OCI-LY7 (cell line): ENCODE data around the gene AEBP2. TPM values are rescaled to one million over a fixed set of nuclear protein-coding genes. Genes with fewer than 3 reads are reported as not detected.
"Not testable (repeated sequence)": the region's sequence is repeated elsewhere in the genome, so short reads cannot be mapped to it uniquely, and the experiment has no call there.

Source experiments
- BruUV-seq: library from RNA; stranded (reverse); fragments of 400-500 nt; replicated peaks from 2 replicates; lab custom pipeline; 2021; lab: Mats Ljungman, UMichigan
- CTCF ChIA-PET: fragments of 300-600 bp; sonication (Branson Sonifier 250); formaldehyde crosslinking; loops from one replicate; lab custom pipeline; 2022; ENCODE audit warnings: antibody characterized with exemption; ENCODE audit not compliant: unreplicated experiment; lab: Charles Lee
- POLR2A ChIA-PET: fragments of 300-600 bp; sonication (Branson Sonifier 250); formaldehyde crosslinking; loops from one replicate; lab custom pipeline; 2022; ENCODE audit warnings: antibody characterized with exemption; lab: Charles Lee
- DNase-seq: peaks from one replicate; pipeline ENCODE4 v3.0.0-alpha.2; 2015; ENCODE audit warnings: low spot score
- H2AFZ ChIP-seq: fragments of 200-600 bp; sonication (generic), shearing (Covaris generic); 2 replicates; pipeline ENCODE4 v1.6.1; 2014; ENCODE audit warnings: mild to moderate bottlenecking, antibody characterized with exemption, low read length, moderate library complexity
- H3K27ac ChIP-seq: fragments of 200-600 bp; sonication (generic); 2 replicates; pipeline ENCODE4 v1.5.1; 2014; ENCODE audit warnings: mixed run types, low read depth, mild to moderate bottlenecking, moderate library complexity, low read length, inconsistent platforms; ENCODE audit not compliant: poor library complexity, severe bottlenecking
- H3K36me3 ChIP-seq: fragments of 200-600 bp; sonication (generic); 2 replicates; pipeline ENCODE4 v1.6.1; 2014; ENCODE audit warnings: mild to moderate bottlenecking, antibody characterized with exemption, low read length, moderate library complexity, mixed read lengths; ENCODE audit not compliant: insufficient read depth
- H3K4me1 ChIP-seq: fragments of 200-600 bp; sonication (generic); 2 replicates; pipeline ENCODE4 v1.5.1; 2014; ENCODE audit warnings: mild to moderate bottlenecking, low read length; ENCODE audit not compliant: insufficient read depth, poor library complexity, severe bottlenecking
- H3K4me2 ChIP-seq: fragments of 200-600 bp; sonication (generic); 2 replicates; pipeline ENCODE4 v1.6.1; 2014; ENCODE audit warnings: mild to moderate bottlenecking, low read length
- H3K4me3 ChIP-seq: fragments of 200-600 bp; sonication (generic); 2 replicates; pipeline ENCODE4 v1.5.1; 2014; ENCODE audit warnings: mild to moderate bottlenecking, low read depth, low read length; ENCODE audit not compliant: poor library complexity, severe bottlenecking
- H3K79me2 ChIP-seq: fragments of 200-600 bp; sonication (generic); 2 replicates; pipeline ENCODE4 v1.6.1; 2016; ENCODE audit warnings: low read depth, mild to moderate bottlenecking, low read length, moderate library complexity, mixed read lengths; ENCODE audit not compliant: insufficient read depth
- H3K9me2 ChIP-seq: fragments of 200-600 bp; sonication (generic); 2 replicates; pipeline ENCODE4 v1.6.1; 2016; ENCODE audit warnings: mild to moderate bottlenecking, low read length, mixed read lengths; ENCODE audit not compliant: insufficient read depth
- H3K9me3 ChIP-seq: fragments of 200-600 bp; sonication (generic); 2 replicates; pipeline ENCODE4 v1.6.1; 2014; ENCODE audit warnings: mild to moderate bottlenecking, mixed run types, low read length, mixed read lengths
- H4K20me1 ChIP-seq: fragments of 200-600 bp; sonication (generic); 2 replicates; pipeline ENCODE4 v1.6.1; 2014; ENCODE audit warnings: mild to moderate bottlenecking, antibody characterized with exemption, low read length, moderate library complexity, mixed read lengths; ENCODE audit not compliant: insufficient read depth
- EZH2phosphoT487 ChIP-seq: fragments of 200-600 bp; sonication (generic); IDR thresholded peaks from 2 replicates; pipeline ENCODE4 v1.6.1; 2018; ENCODE audit warnings: low read depth, borderline replicate concordance, mild to moderate bottlenecking, mixed run types, antibody characterized with exemption, low read length, moderate library complexity, mixed read lengths
- intact Hi-C: fragments of 100-400 bp; cut with micrococcal nuclease; formaldehyde crosslinking; loops from one replicate; pipeline ENCODE4 v1.10.0; 2022; ENCODE audit not compliant: unreplicated experiment
- total RNA-seq, 2 experiments: library from RNA; depleted of rRNA in 1 of 2; stranded (reverse); fragments of >200 nt in 1 of 2; shearing (Covaris generic) in 1 of 2; gene quantifications; 2 replicates each; pipeline ENCODE4 v1.2.3, GENCODE V29; 2014 to 2022
- TF ChIP-seq, protein P1 (sequence below): fragments of 200-600 bp; sonication (generic); conservative IDR thresholded peaks from 2 replicates; pipeline ENCODE4 v1.5.1; 2014; ENCODE audit warnings: mild to moderate bottlenecking, antibody characterized with exemption, low read length, moderate library complexity, mixed read lengths

The AEBP2 gene
- total RNA-seq, 2 experiments from 2014 or later: 21.5 to 59.7 TPM

DNA sequence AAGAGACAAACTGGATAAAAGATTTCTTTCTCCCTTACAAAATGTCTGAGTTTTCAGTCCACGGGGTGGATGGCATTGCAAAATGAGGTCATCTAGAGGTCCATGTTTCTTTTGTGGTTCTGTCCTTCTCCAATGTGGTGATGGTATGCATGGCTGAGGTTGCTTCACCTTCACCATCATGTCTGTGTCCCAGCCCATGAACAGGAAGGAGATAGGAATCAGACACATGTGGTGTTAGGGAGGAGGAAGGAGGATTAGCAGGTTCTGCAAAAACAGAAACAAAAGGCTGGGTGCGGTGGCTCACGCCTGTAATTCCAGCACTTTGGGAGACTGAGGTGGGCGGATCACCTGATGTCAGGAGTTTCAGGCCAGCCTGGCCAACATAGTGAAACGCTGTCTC, 11.0 kb upstream of the AEBP2 start:
- no peak for DNase-seq
- Histone ChIP-seq H4K20me1 (no peaks in the 10 kb centered on the region), H3K9me3 (no peaks in the 10 kb centered on the region), H3K4me3 (no peak overlapping the region), H3K9me2 (no peaks in the 10 kb centered on the region), H3K36me3 (no peaks in the 10 kb centered on the region), H3K27ac (no peak overlapping the region), H2AFZ (no peak overlapping the region), H3K4me2 (no peak overlapping the region), H3K79me2 (no peaks in the 10 kb centered on the region), H3K4me1 (no peaks in the 10 kb centered on the region)
- ChIA-PET POLR2A (no interaction called here), CTCF (no interaction called here)
- no peak for TF ChIP-seq EZH2phosphoT487
- TF ChIP-seq, protein P1, sequence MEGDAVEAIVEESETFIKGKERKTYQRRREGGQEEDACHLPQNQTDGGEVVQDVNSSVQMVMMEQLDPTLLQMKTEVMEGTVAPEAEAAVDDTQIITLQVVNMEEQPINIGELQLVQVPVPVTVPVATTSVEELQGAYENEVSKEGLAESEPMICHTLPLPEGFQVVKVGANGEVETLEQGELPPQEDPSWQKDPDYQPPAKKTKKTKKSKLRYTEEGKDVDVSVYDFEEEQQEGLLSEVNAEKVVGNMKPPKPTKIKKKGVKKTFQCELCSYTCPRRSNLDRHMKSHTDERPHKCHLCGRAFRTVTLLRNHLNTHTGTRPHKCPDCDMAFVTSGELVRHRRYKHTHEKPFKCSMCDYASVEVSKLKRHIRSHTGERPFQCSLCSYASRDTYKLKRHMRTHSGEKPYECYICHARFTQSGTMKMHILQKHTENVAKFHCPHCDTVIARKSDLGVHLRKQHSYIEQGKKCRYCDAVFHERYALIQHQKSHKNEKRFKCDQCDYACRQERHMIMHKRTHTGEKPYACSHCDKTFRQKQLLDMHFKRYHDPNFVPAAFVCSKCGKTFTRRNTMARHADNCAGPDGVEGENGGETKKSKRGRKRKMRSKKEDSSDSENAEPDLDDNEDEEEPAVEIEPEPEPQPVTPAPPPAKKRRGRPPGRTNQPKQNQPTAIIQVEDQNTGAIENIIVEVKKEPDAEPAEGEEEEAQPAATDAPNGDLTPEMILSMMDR: no peak
- intact Hi-C loops: no loop called here
- BruUV-seq: no TSS peak

DNA sequence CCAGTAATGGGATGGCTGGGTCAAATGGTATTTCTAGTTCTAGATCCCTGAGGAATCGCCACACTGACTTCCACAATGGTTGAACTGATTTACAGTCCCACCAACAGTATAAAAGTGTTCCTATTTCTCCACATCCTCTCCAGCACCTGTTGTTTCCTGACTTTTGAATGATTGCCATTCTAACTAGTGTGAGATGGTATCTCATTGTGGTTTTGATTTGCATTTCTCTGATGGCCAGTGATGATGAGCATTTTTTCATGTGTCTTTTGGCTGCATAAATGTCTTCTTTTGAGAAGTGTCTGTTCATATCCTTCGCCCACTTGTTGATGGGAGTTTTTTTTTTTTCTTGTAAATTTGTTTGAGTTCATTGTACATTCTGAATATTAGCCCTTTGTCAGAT, 9.8 kb upstream of the AEBP2 start:
- H3K9me3 ChIP-seq, H4K20me1 ChIP-seq, H3K9me2 ChIP-seq, POLR2A ChIA-PET, H3K27ac ChIP-seq, H3K4me3 ChIP-seq, H2AFZ ChIP-seq, DNase-seq, H3K4me1 ChIP-seq, H3K4me2 ChIP-seq, BruUV-seq, H3K36me3 ChIP-seq, intact Hi-C loops, CTCF ChIA-PET, H3K79me2 ChIP-seq: not testable (repeated sequence)

DNA sequence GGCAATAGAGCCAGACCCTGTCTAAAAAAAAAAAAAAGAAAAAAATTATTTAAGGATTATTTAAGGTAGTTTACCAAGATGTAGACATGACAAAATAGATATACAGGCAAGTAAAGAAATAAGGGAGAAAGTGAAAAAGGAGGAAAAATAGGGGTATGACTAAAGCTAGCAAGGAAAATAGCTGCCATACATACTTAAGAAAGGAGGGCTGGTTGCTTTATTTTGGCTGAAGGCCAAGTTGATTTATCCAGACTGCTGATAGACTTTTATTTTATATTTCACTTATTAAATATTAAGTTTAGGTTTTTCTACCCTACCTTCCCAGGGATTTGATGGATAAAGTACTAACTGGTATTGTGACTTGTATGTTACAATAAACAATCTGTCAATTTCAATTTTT, 8.3 kb upstream of the AEBP2 start:
- no peak overlapping the region for H3K27ac ChIP-seq
- H3K4me1 ChIP-seq: peaks cover 18% of the 10 kb centered on the region
- no peak for DNase-seq
- no peaks in the 10 kb centered on the region for H3K9me2 ChIP-seq
- H3K79me2 ChIP-seq: no peaks in the 10 kb centered on the region
- no peaks in the 10 kb centered on the region for H3K9me3 ChIP-seq
- BruUV-seq: no TSS peak
- ChIA-PET POLR2A (interaction anchor here (1.3 kb wide), 1 partner anchor 8 kb away, joined by 3 read pairs; no protein-coding TSS in a partner anchor), CTCF (no interaction called here)
- H2AFZ ChIP-seq: no peak overlapping the region
- intact Hi-C loops: loop anchor here (10.0 kb wide), 1 partner anchor 714 kb away; no protein-coding TSS in a partner anchor
- H3K36me3 ChIP-seq: no peaks in the 10 kb centered on the region
- TF ChIP-seq EZH2phosphoT487: no peak
- TF ChIP-seq, protein P1: no peak
- no peak overlapping the region for H3K4me3 ChIP-seq
- H3K4me2 ChIP-seq: no peak overlapping the region
- no peaks in the 10 kb centered on the region for H4K20me1 ChIP-seq
